GM23338 (cell line): ENCODE measurements around the gene CNTN5.
A peak's percentile ranks its signal among the peaks of the same experiment; 100 is the strongest.

Experiments used
- EZH2phosphoT487 ChIP-seq: fragments of 200-600 bp; sonication (generic); IDR thresholded peaks from one replicate; pipeline ENCODE4 v1.8.1; 2018; ENCODE audit warnings: antibody characterized with exemption; ENCODE audit not compliant: unreplicated experiment
- POLR2AphosphoS5 ChIP-seq: IDR thresholded peaks from 2 replicates; pipeline ENCODE4 v1.6.1; 2016; ENCODE audit warnings: antibody characterized with exemption, low read depth
- TF ChIP-seq, protein P1 (sequence below), 2 experiments: fragments of 200-600 bp in 1 of 2; sonication (generic) in 1 of 2; conservative IDR thresholded peaks; 2 replicates each; pipeline versions ENCODE4 v1.5.1 to v1.6.1; 2016 to 2017; ENCODE audit warnings: antibody characterized with exemption in 2 of 2, low read depth in 2 of 2, mild to moderate bottlenecking in 2 of 2, moderate library complexity in 1 of 2
- TF ChIP-seq, protein P2 (sequence below): IDR thresholded peaks from 2 replicates; pipeline ENCODE4 v1.6.1; 2016; ENCODE audit warnings: antibody characterized with exemption

DNA sequence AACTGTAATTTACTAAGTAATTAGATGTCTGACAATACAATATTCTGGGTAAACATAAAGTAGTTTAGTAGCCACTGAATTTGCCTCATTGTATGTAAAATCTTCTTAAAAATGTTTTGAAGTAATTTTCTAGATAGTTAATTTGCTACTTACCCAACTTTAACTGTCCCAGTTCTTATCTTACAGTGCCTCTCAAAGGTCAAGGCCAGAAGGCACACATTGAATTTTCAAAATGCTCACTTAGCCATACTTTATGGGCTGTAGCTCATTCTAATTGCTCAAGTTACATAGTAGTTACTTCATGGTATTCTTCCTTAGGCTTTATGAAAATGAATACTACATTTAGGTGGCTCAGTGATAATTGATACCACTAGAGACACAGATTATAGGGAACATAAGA is 666.6 kb downstream of the CNTN5 start:
- TF ChIP-seq, protein P1, sequence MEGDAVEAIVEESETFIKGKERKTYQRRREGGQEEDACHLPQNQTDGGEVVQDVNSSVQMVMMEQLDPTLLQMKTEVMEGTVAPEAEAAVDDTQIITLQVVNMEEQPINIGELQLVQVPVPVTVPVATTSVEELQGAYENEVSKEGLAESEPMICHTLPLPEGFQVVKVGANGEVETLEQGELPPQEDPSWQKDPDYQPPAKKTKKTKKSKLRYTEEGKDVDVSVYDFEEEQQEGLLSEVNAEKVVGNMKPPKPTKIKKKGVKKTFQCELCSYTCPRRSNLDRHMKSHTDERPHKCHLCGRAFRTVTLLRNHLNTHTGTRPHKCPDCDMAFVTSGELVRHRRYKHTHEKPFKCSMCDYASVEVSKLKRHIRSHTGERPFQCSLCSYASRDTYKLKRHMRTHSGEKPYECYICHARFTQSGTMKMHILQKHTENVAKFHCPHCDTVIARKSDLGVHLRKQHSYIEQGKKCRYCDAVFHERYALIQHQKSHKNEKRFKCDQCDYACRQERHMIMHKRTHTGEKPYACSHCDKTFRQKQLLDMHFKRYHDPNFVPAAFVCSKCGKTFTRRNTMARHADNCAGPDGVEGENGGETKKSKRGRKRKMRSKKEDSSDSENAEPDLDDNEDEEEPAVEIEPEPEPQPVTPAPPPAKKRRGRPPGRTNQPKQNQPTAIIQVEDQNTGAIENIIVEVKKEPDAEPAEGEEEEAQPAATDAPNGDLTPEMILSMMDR (conservative IDR thresholded peaks at IDR 0.05; ENCODE audit: low read depth in 2 of 2), result peak; percentile 48 to 54
- TF ChIP-seq, protein P2, sequence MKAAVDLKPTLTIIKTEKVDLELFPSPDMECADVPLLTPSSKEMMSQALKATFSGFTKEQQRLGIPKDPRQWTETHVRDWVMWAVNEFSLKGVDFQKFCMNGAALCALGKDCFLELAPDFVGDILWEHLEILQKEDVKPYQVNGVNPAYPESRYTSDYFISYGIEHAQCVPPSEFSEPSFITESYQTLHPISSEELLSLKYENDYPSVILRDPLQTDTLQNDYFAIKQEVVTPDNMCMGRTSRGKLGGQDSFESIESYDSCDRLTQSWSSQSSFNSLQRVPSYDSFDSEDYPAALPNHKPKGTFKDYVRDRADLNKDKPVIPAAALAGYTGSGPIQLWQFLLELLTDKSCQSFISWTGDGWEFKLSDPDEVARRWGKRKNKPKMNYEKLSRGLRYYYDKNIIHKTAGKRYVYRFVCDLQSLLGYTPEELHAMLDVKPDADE, result no peak
- TF ChIP-seq POLR2AphosphoS5 (no peak), EZH2phosphoT487 (no peak)
